HG03066 (cell line): ENCODE data around the gene STRA6.

Source experiments
- ATAC-seq: cut with Tn5 transposase; IDR thresholded peaks from one replicate; pipeline ENCODE4 v1.9.1; 2021; ENCODE audit warnings: low read depth; ENCODE audit not compliant: unreplicated experiment

The STRA6 gene

DNA sequence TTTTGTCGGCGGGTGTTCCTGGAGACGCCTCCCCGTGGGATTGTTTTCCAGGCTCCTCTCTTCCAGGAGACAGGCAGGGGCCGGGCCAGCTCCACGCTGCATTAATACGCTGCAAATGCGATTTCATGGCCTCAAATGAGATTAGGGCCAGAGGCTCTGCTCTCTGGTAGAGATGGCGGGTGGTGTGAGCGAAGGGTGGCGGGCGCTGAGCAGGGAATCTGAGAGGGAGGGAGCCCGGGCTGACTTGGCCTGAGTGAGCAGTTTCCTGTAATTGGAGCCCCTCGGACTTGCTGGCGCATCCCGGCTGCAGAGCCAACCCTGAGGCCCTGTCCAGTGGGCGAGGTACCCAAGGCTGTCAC, 26.1 kb upstream of the STRA6 start:
- ATAC-seq: no peak

DNA sequence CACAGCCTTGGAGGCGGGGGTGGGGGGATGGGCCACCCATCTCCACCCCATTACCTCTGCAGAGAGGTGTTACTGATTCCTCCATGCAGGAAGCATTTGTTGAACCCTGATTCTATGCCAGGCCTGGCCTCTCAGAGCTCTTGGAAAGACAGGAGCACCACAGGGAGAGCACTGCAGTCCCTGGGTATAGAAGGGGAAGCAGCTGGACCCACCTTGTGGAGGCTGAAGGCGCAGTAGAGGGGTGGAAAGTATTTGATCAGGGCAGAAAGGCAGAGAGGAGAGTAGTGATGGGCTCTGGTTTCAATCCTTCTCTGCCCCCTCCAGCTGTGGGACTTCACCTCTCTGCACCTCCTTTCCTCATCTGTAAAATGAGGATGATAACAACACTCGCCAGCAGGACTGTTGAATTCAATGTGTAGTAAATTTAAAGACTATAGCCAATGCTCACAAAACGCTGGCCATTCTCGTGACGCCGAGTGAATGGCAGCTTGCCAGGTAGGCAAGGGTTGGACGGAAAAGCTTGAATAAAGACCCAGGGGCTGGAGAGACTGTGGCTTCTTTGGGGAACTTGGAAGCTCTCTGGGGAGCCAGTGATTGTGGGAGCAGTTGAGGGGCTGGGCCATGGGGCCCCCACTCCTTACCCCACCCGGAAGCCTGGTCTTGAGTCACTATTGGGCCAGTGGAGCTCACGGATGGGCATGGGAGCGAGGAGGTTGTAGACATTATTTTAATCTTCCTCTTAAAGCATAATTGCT, 25.6 kb upstream of the STRA6 start:
- ATAC-seq: no peak

DNA sequence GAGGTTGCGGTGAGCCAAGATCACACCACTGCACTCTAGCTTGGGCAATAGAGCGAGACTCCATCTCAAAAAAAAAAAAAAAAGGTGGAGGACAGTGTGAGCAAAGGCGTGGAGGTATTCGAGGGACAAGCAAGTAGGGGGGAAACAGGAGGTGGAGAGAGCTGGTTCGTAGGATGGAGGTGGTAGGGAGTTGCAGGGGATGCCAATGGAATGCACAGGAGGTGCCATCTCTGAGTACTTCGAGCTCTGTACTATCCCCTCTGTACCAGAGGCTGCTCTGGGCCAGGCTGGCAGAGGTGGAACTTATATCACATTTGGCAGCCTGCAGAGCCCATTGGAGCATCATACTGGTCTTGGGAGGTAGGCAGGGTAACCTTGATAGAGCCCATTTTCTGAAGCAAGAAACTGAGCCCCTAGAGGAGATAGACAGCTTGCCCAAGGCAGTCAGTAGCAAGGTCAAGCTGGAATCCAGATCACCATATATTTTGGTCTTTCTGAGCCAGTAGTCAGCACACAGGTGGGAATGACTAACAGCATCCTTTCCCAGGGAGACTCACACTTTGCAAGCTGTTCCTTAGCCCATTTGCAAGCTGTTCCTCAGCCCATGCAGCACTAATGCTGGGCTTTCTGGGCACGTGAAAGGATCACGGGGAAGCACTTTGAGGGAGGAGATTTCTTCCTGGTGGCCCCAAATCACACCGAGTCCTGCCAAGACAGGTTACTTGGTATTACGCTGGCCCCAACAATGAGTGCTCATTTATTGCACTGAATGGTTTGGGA, 24.4 kb upstream of the STRA6 start:
- no peak for ATAC-seq

DNA sequence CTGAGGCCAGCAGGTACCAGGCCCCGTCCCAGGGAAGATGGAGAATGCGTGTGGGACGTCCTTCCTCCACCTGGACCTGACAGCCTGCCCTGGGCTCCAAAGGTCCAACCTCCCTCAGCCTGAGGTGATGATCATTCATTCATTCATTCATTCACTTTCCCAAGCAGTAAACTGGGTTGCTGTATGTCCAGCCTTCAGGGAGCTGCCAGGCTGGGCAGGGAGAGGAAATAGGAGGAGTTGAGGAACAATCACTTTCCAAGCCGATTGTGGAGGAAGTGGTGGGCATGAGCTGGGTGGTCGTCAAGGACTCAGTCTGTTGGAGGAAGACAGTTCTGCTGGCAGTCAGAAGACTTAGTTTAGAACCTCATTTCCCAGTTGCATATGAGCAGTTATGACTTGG, 23.3 kb upstream of the STRA6 start:
- ATAC-seq: no peak

DNA sequence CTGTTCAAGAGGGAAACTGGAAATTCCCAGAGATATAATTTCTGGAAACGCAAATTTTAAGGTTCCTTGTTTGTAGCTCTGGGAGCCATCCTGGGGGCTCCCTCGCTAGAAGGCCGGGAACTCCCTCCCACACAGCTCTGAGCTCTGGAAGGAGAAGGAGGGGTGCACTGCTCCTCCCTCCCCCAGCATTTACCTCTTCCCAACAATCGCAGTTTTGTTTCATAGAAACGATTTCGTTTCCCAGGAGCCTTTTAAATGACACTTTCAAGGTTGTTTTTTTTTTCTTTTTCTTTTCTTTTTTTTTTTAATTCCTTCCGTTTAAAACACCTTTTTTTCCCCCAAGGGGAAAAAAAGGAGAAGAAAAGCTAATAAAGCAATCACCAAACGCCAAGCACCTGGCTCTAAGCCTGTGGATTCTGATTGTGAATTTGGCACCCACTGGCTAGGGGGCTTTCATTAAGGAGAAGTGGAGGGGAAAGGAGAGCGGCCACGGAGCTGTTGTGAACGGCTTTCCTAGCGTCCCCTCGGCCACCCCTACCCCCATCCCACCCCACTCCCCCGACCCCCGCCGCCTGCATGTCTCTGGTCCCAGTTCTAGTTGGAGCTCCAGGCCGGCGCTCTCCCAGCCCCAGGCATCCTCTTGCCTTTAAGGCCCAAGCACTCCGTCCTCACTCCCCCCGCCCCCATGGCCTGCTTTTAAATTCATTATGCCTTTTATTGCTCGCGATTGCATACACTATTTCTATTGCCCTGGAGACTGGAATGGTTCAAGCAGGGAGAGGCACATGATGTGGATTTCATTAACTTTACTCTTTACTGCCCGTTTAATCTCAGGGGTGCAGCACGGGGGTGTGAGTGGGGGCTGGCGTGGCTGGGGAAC, 19.9 kb upstream of the STRA6 start:
- no peak for ATAC-seq

DNA sequence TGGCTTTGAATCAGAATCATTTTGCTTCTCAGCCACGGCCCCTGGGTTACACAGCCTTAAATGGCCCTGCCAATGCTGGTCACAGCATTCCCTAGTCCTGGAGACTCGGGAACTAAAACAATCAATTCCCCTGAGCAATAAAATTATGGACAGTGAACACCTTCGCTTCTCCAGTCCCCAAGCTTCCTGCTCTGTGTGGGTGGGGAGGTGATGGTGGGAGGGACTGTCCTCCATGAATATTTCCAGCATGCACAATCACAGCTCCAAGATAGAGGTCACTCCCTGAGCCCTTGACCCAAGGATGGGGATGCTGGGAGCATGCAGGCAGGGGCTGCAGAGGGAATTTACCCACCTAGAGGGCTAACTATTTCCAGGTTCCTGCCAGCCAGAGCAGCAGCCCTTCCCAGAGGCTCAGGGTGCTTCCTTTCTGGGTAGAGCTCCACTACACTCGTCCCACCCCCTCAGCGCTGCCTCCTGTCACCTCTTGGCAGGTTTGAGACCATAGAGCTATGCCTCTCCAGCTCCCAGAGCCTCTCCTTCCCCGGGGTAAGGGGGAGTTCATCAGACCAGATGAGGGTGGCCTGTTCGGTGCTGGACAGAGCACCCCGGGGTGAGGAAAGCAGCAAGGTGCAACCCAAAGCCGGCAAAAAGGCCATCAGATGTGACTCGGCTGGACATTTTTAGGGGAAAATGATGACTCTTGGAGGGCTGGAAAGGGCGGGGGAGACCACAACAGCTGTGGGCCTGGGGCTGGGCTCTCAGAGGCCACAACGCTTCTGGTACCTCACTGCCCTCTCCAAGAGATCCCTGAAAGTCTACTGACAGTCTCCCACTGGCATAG, 19.0 kb upstream of the STRA6 start:
- ATAC-seq: no peak

DNA sequence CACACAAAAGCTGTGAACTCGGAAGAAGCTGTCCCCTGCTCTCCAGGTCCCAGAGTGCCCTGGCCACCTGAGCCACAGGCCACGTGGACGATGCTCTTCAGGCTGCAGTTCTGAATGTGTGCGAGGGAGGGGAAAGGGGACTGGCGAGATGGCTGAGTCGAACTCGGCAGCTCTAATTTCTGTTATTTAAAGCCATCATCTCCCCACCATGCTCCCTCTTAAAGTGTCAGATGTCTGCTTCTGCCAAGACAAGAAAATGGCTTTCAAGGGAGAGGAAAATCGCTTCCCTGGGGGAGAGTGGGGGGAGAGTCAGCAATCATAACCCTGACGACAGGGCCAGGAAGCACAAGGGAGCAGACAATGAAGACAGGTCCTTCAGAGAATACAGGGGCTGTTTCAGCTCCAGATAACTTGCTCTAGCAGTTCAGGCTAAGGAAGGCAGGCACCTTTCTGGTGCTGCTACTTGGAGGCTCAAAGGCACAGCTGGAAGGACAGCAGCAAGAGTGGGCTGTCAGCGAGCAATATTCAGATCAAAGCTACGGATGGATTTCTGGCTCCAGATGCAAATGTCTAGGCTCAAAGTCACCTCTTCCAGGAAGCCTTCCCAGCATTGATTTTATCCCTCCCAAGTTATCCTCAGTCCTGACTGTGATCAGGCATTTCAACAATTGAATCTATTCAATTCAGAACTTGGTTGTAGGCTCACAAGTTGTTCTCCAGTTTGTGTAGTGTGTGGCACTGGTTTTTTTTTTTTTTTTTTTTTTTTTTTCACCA, 18.1 kb upstream of the STRA6 start:
- ATAC-seq: no peak

DNA sequence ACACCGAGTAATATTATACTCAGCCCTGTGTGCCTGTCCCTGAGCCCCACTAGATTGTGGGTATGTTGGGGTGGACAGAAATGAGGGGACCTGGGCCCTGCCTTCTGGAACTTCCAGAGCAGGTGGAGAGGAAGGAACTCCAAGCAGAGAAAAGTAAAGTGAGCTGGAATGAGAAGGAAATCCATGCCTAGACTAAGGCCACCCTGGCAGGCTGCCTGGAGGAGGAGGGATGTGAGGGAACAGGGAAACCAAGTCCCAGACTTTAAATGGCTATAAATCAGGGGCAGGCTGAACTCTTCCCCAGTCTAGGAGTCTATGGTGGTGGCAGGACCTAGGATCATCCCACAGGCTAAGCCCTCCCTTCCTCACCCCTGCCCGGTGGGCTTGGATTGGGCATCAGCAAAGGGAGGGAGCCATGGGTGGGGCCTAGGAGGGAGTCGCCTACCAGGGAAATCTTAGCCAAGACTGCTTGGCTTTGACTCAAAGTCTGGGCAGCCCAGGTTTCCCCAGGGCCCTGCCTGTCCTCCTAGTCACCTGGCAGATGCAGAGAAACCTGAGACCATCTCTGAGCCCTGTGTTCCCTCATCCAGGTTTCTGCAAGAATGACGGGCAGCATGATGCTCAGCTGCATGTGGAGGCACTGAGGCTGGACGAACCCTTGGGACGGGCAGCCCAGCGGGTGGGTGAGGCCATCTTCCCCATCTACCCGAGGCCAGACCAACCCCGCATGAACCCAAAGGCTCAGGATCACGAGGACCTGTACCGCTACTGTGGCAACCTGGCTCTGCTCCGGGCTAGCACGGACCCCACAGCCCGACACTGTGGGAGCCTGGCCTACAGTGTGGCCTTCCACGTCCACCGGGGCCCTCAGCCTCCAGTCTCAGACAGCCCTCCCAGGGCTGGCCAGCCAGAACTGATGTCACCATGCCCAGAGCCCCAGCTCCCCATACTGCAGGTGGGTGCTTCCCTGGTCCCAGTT, 15.6 kb upstream of the STRA6 start:
- no peak for ATAC-seq

DNA sequence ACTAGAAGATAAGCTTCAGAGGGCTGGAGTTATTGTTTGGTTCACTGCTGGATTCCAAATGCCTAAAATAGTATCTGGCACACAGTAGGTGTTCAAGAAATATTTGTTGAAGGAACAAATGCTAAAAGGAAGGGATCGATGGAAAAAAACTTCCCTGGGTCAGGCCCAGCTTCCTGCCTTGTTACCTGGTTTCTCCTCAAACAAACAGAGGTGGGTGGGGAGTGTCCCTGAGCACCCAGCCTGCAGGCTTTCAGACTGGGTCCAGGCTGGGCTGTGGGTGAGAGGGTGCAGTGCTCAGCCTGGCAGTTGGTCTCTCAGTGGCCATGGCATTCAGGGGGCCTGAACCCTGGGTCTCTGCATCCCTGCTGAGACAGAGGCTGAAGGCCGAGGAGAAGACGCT, 14.4 kb upstream of the STRA6 start:
- no peak for ATAC-seq

DNA sequence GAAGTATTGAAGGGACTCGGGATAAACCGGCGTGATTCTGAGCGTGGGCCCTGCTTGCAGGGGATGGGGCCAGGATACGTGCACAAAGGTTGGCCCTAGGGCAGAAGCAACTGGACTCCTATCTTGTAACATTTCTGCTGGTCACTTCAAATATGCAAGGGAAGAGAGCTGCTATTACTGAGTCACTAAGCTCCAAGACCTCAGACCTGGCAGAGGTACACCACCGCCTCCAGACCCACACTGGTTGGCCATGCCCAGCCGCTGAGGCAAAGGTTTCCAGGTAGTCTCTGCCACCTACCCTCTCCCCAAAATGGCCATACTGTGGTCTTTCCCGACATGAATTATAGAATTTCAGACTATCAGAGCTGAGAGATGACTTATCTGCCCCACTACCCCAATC, 13.4 kb upstream of the STRA6 start:
- no peak for ATAC-seq

DNA sequence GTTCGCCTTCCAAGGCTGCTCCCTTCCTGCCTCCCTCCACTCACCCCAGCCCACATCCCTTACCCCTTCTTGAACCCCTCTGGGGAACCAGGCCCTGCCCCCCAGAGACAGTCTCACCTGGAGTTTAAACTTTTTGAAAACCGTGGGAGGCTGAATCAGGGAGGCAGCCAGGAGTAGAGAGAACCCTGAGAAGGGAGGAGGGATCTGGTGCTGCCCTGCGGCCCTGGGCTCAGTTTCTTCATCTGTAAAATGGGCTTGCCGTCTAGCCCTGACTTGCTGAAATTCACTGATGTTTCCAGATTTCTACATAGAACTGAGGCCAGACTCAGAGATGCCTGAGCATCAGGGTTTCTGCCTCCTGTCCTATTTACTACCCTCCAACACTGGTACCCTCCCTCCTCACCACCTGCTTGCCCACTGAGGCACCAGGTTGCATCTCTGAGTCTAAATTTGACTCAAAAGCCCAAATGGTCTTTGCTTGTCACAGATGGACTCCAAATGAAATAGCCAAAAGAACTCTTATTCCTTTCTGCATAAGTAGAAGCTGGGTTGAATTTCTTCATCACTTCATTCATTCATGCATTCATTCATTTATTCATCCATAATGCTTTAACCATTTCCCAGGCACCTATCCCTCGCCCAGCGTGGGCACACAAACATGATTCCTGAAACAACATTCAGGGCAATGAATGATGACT, 11.9 kb upstream of the STRA6 start:
- no peak for ATAC-seq

DNA sequence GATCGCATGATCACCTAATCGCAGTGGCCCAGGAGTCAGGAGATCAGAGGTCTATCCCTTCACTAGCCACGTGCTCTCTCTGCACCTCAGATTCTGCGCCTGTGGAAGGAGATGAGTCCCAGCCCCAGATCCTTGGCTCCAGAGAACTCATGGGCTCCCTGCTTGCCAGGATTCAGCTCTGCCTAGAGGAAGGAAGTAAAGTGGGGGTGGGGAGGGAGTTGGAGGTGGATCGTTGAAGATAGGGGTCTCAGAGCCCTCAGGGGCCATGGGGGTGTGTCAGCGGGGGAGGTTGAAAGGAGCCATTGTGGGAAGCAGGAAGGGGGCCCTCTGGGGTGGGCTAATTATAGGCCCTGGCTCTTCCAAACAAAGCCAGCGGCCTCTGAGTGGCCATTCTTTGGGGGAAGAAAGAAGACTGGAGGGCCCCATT, 11.3 kb upstream of the STRA6 start:
- ATAC-seq: no peak

DNA sequence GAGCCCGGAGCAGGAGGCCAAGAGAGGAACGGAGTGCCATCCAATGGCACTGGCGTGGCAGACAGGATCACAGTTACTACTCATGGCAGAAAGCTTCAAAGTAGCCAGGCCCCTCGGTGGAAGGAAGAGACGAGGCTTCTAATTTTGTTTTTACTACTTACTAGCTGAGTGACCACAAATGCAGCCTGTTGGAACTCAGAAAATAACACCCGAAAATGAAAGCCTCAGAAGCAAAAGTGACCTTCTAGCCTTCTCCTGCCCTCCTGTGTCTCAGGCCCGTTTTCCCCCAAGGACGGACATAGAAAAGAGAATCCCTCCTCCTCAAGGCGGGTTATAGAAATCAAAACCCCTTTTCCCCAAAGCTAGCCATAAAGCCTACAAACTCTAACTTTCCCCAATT, 9.9 kb upstream of the STRA6 start:
- ATAC-seq: no peak

DNA sequence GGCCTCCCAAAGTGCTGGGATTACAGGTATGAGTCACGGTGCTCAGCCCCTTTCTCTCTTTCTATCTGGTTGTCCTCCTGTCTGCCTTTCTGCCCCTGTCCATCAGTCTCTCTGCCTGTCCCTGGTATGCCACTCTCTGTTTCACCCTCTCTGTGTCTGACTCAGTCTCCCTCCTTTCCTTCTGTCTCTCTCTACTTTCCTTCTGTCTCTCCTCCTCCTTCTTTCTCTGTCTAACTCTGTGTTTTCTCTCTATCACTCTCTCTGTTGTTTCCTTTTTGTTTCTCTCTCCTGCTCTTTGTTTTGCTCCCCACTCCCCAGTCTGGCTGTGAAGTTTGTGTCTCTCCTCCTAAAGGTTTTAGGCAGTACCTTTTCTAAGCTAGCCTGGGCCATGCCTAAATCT, 9.1 kb upstream of the STRA6 start:
- ATAC-seq: no peak

DNA sequence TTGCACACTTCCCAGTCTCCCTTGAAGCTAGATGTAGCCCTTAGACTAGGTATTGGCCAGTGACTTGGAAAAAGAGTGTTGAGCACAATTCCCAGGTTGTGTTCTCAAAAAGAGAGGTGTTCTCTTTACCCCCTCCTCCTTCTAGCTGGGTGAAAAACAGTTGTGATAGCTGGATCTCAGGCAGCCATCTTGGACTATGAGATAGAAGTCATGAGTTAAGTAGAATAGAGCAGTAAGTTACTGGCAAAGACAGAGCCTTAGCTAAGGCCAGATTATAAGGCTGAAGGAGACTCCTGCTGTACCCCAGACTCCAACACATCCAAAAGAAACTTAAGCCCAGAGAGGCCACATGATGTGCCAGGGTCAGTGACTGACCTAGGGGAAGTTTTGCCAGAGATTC, 8.1 kb upstream of the STRA6 start:
- no peak for ATAC-seq

DNA sequence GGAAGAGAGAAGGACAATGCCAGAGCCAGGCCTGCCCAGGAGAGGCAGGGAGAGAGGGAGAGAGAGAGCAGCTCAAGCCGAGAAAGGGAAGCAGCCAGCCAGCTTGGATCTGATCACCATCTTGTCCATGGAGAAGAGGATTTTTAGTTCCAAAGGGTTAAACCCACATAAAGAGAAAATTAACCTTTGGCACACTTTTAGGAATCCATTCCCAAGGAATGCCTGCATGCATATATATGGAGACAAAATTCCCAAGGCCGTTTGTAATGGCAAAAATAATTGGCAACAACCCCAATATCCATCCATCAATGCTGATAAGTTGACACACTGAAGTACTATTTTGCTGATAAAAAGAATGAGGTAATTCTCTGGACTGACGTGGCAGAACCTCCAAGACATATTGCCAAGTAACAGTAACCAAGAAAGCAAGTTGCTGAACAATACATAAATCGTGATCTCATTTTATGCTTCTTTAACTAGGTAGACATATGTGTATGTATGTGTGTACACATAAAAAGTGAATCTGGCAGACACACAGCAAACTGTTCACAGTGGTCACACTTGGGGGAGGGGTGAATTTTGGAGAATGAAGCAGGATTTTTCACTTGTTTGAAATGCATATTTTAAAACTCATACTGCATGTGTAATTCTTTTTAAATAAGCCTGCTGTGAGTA, 7.5 kb upstream of the STRA6 start:
- no peak for ATAC-seq

DNA sequence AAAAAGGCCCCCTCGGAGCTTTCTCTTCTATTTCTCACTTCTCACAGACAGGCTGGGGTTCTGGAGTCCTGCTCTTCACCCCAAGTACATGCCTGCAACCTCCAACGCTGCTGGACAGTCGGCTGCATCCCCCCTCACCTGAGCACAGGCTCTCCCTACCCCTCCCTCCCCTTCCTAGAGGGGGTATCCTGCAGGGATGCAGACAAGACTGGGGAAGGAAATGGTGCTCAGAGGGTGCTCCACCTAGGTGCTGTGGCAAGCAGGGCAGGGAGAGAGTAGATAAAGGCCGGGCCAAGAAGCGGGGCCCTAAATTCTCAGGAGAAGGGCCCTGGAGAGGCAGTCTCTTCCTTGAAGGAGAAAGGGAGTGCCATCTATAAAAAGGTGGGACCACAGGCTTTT, 7.0 kb upstream of the STRA6 start:
- no peak for ATAC-seq
